ENCODE results near the gene CCDC33.

Gene CCDC33

GRCh38 chr15:74259821-74260607 is 23.9 kb downstream of the CCDC33 start:
- no peak for DNase-seq

- no peak for DNase-seq
Measured at GRCh38 chr15:74261041-74261440, 24.9 kb downstream of the CCDC33 start.

- no peak for DNase-seq
Measured at GRCh38 chr15:74261685-74262084, 25.6 kb downstream of the CCDC33 start.

- no peak for DNase-seq
Measured at GRCh38 chr15:74262151-74262550, 26.0 kb downstream of the CCDC33 start.

- no peak for DNase-seq
Measured at GRCh38 chr15:74262625-74263024, 26.5 kb downstream of the CCDC33 start.

- DNase-seq = no peak
Measured at GRCh38 chr15:74263466-74263865, 27.3 kb downstream of the CCDC33 start.

- no peak for DNase-seq
Measured at GRCh38 chr15:74264081-74264501, 28.0 kb downstream of the CCDC33 start.

GRCh38 chr15:74265046-74265639 is 29.0 kb downstream of the CCDC33 start:
- DNase-seq = no peak

GRCh38 chr15:74268020-74268419 is 31.9 kb downstream of the CCDC33 start:
- DNase-seq = no peak

GRCh38 chr15:74269362-74270035 is 33.4 kb downstream of the CCDC33 start:
- DNase-seq = no peak

GRCh38 chr15:74270155-74270554 is 34.0 kb downstream of the CCDC33 start:
- no peak for DNase-seq

- no peak for DNase-seq
Measured at GRCh38 chr15:74270854-74271520, 34.9 kb downstream of the CCDC33 start.

- no peak for DNase-seq
Measured at GRCh38 chr15:74272812-74273211, 36.7 kb downstream of the CCDC33 start.

- no peak for DNase-seq
Measured at GRCh38 chr15:74274470-74275038, 38.4 kb downstream of the CCDC33 start.

GRCh38 chr15:74275957-74276356 is 39.8 kb downstream of the CCDC33 start:
- no peak for DNase-seq

GRCh38 chr15:74276560-74276959 is 40.4 kb downstream of the CCDC33 start:
- no peak for DNase-seq

GRCh38 chr15:74277242-74277810 is 41.2 kb downstream of the CCDC33 start:
- no peak for DNase-seq

GRCh38 chr15:74278207-74278606 is 42.1 kb downstream of the CCDC33 start:
- no peak for DNase-seq

- DNase-seq = no peak
Measured at GRCh38 chr15:74281147-74282133, 45.3 kb downstream of the CCDC33 start.

- DNase-seq = no peak
Measured at GRCh38 chr15:74283368-74283767, 47.2 kb downstream of the CCDC33 start.

GRCh38 chr15:74289671-74290070 is 53.5 kb downstream of the CCDC33 start:
- DNase-seq = no peak
